Lower leg skin (tissue), 3 donors: ENCODE results near the gene RNF4.

Experiments
- POLR2A ChIP-seq, 2 donors: fragments of 450-650 bp; IDR thresholded peaks; one replicate each; pipeline ENCODE4 v1.6.1; 2016 to 2017; ENCODE audit warnings: antibody characterized with exemption in 2 of 2, mild to moderate bottlenecking in 1 of 2, moderate library complexity in 1 of 2
- TF ChIP-seq, protein P1 (sequence below), 3 donors: fragments of 450-650 bp; IDR thresholded peaks; one replicate each; pipeline ENCODE4 v1.5.1; 2016; ENCODE audit warnings: antibody characterized with exemption in 3 of 3, mild to moderate bottlenecking in 3 of 3, moderate library complexity in 2 of 3

GRCh38 chr4:2482693-2483092 is 13.8 kb downstream of the RNF4 start:
- TF ChIP-seq, protein P1, sequence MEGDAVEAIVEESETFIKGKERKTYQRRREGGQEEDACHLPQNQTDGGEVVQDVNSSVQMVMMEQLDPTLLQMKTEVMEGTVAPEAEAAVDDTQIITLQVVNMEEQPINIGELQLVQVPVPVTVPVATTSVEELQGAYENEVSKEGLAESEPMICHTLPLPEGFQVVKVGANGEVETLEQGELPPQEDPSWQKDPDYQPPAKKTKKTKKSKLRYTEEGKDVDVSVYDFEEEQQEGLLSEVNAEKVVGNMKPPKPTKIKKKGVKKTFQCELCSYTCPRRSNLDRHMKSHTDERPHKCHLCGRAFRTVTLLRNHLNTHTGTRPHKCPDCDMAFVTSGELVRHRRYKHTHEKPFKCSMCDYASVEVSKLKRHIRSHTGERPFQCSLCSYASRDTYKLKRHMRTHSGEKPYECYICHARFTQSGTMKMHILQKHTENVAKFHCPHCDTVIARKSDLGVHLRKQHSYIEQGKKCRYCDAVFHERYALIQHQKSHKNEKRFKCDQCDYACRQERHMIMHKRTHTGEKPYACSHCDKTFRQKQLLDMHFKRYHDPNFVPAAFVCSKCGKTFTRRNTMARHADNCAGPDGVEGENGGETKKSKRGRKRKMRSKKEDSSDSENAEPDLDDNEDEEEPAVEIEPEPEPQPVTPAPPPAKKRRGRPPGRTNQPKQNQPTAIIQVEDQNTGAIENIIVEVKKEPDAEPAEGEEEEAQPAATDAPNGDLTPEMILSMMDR (IDR thresholded peaks at IDR 0.05) = no peak
- no peak for TF ChIP-seq POLR2A (IDR thresholded peaks at IDR 0.05)
